HG03342 (cell line): ENCODE measurements around the gene TTC28.

Experiments
- ATAC-seq: cut with Tn5 transposase; IDR thresholded peaks from one replicate; pipeline ENCODE4 v1.9.1; 2021; ENCODE audit warnings: mild to moderate bottlenecking, moderate library complexity; ENCODE audit not compliant: unreplicated experiment

The TTC28 gene

DNA sequence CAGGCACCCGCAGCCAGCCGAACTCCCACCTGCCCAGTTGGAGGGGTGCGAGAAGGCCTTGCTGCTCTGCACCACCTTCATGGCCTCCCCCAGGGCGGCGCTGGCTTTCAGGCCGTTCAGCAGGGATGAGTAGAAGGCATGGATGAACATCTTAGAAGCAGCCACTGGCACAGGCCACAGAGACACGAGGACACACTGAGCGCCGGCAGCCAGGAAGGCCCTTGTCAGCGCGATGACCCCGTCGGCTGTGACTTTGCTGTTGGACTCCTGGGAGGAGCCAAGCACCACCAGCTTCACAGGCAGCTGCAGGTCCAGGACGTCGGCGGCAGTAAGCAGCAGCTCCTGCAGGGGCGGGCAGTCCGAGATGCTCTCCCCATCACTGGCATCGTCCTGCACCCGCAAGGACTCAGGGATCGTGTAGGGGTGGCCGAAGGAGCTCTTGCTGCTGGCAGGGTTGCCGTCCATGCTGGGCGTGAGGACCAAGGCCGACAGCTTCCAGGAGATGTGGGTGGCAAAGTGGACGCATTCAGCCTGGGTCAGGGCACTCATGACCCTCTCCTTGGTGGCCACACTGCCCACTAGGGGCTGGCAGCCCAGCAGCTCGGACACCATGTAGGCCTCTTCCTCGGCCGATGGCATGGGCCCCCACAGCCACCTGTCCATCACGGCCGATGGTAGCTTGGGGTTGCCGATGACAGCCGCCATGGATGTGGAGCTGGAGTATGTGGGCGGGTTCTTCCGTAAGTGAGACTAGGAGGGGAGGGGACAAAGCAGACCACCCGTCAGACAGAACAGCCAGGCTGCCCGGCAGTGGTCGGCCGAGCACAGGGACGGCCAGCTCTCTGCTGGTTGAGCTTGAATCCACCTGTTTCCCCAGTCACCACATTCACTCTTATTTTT, 680.9 kb downstream of the TTC28 start:
- ATAC-seq = no peak

DNA sequence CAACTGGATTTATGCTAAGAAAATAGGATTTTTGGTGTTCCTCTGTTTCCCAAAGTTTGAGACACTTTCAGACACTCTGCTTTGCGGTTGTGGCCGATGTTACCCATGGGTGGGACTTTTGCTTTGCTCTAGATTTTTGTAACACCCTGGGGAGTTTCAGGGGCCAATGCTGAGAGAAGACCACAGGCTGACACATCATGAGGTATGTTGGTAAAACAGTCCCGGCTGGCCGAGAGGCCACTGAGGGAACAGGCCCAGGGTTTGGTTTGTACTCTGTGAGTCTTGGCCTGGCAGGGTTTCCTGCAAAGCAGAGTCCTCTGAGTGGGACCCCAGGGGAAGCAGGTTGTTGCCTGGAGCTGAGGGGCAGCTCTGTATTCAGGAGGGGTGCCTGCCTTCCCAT, 682.1 kb downstream of the TTC28 start:
- no peak for ATAC-seq

DNA sequence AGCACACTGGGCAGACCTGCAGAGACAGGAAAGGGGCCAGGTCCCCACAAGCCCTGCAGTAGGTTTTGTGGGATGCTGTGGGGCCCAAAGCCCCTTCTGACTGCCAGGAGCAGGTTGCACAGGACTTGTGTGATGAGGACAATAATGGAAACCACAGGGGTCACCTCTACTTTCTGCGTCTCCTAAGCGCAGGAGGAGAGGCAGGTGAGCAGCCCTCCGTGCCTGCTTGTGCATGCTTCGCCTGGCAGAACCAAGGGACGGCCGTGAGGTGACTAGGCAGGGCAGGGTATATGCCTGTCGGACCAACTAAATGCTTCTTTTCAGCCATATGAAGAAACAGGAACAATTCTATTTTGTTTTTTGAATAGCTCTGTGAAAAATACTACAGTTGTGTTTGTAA, 682.7 kb downstream of the TTC28 start:
- ATAC-seq = no peak

GRCh38 chr22:27996529-27996925, 683.1 kb downstream of the TTC28 start:
- ATAC-seq = no peak

DNA sequence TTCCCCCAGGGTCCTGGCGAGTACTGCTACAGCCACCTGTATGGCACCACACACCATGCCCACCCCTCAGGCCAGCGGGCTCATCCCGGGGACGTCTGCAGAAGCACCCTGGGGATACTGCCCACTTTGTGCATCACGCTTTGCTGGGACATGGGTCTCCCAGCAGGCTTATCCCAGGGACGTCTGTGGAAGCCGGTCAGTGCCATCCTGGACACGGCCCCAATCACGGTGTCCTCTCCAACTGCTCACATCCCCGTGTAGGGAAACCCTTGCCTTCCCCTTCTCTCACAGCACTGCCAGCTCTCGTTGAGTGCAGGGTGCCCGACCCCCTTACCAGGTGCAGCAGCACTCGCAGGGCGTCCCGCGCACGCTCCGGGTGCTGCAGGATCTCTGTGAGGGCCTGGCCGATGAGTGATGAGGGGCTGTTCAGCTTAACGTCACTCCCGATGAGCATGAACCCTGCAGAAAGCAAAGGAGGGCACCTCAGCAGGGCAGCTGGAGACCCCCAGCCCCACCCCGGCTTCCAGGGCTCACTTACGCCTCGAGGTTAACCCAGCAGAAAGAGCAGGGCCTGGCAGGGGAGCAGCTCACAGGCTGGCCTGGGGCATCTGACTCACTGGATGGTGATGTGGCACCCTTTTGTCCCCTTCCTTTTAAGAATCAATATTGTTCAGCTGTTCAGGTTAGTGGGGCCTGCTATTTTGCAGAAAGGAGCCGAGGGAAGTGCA, 683.7 kb downstream of the TTC28 start:
- ATAC-seq = no peak

- no peak for ATAC-seq
Observed at GRCh38 chr22:27994481-27995331, 684.9 kb downstream of the TTC28 start.

- no peak for ATAC-seq
Observed at GRCh38 chr22:27993774-27994350, 685.8 kb downstream of the TTC28 start.

GRCh38 chr22:27993201-27993635, 686.4 kb downstream of the TTC28 start:
- ATAC-seq = no peak

DNA sequence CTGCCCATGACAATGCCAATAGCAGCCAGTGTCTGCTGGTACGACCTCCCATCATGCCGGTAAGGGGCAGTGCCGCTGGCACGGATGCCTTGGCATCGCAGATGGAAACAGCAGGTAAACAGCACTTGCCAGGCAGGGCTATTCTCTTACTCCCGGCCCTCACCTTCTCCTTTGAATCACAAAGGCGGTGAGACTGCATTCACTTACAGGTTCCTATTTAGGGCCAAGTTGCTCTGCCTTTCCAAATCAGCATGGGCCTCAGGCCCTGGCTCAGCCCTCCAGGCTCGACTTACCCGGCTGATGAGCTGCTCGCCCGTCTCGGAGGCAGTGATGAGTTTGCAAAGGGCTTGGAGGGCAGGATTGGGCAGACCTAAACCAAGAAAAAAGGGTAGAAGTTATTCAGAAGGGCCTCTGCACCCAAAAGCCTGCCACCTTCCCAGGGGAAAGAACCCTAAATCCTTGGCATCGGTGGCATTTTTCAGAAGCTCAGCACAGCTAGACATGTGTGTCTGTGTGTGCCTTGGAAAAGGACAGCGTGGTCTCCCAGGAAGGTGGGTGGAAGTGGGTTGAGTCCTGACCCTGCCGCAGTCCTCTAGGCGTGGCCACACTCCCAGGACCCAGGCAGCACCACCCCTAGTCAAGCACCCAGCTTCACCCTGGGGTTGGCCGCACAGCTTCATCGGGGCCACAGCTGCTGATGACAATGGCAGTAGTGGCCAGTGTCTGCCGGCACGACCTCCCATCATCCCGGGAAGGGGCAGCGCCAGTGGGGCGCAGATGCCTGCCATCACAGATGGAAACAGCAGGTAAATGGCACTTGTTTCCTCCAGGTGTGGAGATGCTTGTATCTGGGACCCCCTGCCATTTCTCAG, 687.1 kb downstream of the TTC28 start:
- no peak for ATAC-seq

DNA sequence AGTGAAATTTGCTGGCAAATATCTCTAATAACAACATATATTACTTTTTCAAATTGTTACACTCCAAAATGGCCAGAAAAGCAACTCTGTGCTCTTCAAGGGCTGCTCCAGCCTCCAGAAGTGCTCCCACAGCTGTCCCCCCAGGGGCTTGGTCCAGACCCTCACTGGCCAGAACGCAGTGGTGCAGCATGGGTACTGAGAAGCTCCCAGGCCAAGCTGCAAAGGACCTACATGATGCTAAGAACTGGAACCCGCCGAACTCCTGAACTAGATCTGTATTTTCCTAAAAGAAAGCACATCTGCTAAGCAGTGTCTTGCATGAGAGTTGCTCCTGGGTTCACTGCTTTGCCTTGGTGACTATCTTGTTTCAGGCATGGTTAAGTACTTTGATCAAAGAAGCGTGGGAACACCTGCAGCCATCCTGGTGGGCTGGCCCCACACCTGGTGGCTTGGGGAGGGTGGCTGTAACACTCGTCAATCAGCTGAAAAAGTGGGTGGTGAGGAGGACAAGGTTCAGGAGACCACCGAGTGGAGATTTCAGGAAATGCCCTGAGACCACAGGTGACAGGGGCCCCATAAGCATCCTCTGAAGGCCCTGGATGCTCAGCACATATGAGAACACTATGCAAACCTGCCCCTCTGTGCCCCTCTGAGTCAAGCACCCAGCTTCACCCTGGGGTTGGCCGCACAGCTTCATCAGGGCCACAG, 687.9 kb downstream of the TTC28 start:
- ATAC-seq = no peak

DNA sequence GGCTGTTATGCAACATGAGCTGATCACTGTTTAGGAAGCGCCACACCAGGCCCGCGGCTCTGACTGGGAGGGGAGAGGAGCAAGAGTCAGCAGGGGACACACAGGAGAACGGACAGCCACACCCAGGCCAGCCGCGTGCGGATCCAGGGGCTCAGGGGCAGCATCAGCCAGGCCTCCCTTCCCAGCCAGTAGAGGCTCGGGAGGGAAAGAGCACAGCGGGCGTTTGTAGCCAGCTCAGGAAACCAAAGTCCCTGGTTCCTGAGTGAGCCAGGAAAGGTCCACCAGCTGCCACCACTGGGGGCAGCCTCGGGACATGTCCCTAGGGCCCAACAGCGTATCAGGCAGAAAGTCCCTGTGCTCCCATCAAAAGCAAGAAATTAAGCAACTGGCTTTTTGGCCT, 688.8 kb downstream of the TTC28 start:
- no peak for ATAC-seq

GRCh38 chr22:27990451-27990840, 689.2 kb downstream of the TTC28 start:
- ATAC-seq = no peak

GRCh38 chr22:27989758-27990450, 689.7 kb downstream of the TTC28 start:
- ATAC-seq = no peak

GRCh38 chr22:27988704-27989103, 690.9 kb downstream of the TTC28 start:
- ATAC-seq = no peak

GRCh38 chr22:27987557-27987956, 692.1 kb downstream of the TTC28 start:
- no peak for ATAC-seq

- ATAC-seq = no peak
Observed at GRCh38 chr22:27986937-27987336, 692.7 kb downstream of the TTC28 start.

GRCh38 chr22:27986459-27986858, 693.2 kb downstream of the TTC28 start:
- no peak for ATAC-seq
